Prostate gland (tissue), 2 donors: Measurements from ENCODE around the gene ITGB8.

Source experiments
- POLR2A ChIP-seq: fragments of 450-650 bp; IDR thresholded peaks from one replicate; pipeline ENCODE4 v1.6.1; 2016; ENCODE audit warnings: antibody characterized with exemption, mild to moderate bottlenecking
- POLR2AphosphoS5 ChIP-seq: sonication (generic); formaldehyde crosslinking; IDR thresholded peaks from one replicate; pipeline ENCODE4 v1.6.1; 2017; ENCODE audit warnings: antibody characterized with exemption
- TF ChIP-seq, protein P1 (sequence below), 4 experiments: fragments of 200-600 bp in 2 of 4; fragments of 450-650 bp in 2 of 4; sonication (generic) in 2 of 4; IDR thresholded peaks; 1 replicate in 3 of 4; 2 replicates in 1 of 4; pipeline ENCODE4 v1.5.1; 2016 to 2019; ENCODE audit warnings: antibody characterized with exemption in 4 of 4, mild to moderate bottlenecking in 2 of 4, moderate library complexity in 2 of 4

DNA sequence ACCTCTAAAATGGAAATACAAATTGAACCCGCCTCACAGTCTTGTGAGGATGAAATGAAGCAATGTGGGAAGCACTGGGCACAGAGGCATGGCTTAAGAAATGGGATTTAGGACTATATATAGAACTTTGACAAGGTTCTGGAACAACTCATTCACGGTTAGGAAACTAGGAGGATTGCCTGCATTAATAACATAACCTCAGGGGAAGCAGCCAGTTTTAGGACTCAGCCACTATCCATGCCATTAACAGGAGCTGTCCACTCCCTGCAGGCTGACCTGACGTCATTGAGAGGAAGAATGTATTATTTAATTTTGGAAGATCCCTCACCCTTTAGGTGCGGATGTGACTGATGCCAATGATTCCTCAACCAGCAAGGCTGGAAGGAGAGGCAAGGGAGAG, 34.8 kb downstream of the ITGB8 start:
- no peak for TF ChIP-seq POLR2AphosphoS5
- TF ChIP-seq, protein P1, sequence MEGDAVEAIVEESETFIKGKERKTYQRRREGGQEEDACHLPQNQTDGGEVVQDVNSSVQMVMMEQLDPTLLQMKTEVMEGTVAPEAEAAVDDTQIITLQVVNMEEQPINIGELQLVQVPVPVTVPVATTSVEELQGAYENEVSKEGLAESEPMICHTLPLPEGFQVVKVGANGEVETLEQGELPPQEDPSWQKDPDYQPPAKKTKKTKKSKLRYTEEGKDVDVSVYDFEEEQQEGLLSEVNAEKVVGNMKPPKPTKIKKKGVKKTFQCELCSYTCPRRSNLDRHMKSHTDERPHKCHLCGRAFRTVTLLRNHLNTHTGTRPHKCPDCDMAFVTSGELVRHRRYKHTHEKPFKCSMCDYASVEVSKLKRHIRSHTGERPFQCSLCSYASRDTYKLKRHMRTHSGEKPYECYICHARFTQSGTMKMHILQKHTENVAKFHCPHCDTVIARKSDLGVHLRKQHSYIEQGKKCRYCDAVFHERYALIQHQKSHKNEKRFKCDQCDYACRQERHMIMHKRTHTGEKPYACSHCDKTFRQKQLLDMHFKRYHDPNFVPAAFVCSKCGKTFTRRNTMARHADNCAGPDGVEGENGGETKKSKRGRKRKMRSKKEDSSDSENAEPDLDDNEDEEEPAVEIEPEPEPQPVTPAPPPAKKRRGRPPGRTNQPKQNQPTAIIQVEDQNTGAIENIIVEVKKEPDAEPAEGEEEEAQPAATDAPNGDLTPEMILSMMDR (IDR thresholded peaks at IDR 0.05), result no peak
- TF ChIP-seq POLR2A, result no peak
